OCI-LY7 (cell line): ENCODE measurements around the gene HAAO.

ENCODE experiments used
- CTCF ChIP-seq: fragments of 200-600 bp; sonication (generic); conservative IDR thresholded peaks from 2 replicates; pipeline ENCODE4 v1.5.1; 2014; ENCODE audit warnings: mild to moderate bottlenecking, antibody characterized with exemption, low read length, moderate library complexity, mixed read lengths
- EZH2phosphoT487 ChIP-seq: fragments of 200-600 bp; sonication (generic); IDR thresholded peaks from 2 replicates; pipeline ENCODE4 v1.6.1; 2018; ENCODE audit warnings: low read depth, borderline replicate concordance, mild to moderate bottlenecking, mixed run types, antibody characterized with exemption, low read length, moderate library complexity, mixed read lengths

DNA sequence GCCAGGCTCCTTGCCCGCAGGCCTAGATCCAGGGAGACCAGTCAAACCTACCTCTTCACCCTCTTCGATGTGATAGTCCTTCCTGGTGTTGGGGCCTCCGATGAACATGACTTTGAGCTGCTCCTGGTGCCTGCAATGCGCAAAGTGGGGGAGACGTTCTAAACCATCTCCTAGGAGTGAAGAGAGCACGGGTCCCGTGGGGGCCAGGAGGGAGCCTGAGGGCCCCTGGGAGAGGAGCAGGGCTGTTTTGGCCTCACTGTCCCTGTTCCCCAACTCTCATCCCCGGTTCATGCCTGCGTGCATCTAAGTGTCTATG is 3.9 kb downstream of the HAAO start:
- no peak for TF ChIP-seq CTCF
- TF ChIP-seq EZH2phosphoT487: no peak
